HG02588 (cell line): ENCODE results near the gene SHFL.

Experiments
- ATAC-seq: cut with Tn5 transposase; IDR thresholded peaks from one replicate; pipeline ENCODE4 v1.9.1; 2021; ENCODE audit warnings: mild to moderate bottlenecking, moderate library complexity; ENCODE audit not compliant: unreplicated experiment

The SHFL gene

GRCh38 chr19:10126213-10126639 lies 40.1 kb downstream of the SHFL start:
- no peak for ATAC-seq

- no peak for ATAC-seq
These were observed 46.8 kb downstream of the SHFL start for GRCh38 chr19:10132905-10133304.

GRCh38 chr19:10133596-10133995 lies 47.5 kb downstream of the SHFL start:
- ATAC-seq: no peak

- no peak for ATAC-seq
These were observed 47.9 kb downstream of the SHFL start for GRCh38 chr19:10134040-10134439.

DNA sequence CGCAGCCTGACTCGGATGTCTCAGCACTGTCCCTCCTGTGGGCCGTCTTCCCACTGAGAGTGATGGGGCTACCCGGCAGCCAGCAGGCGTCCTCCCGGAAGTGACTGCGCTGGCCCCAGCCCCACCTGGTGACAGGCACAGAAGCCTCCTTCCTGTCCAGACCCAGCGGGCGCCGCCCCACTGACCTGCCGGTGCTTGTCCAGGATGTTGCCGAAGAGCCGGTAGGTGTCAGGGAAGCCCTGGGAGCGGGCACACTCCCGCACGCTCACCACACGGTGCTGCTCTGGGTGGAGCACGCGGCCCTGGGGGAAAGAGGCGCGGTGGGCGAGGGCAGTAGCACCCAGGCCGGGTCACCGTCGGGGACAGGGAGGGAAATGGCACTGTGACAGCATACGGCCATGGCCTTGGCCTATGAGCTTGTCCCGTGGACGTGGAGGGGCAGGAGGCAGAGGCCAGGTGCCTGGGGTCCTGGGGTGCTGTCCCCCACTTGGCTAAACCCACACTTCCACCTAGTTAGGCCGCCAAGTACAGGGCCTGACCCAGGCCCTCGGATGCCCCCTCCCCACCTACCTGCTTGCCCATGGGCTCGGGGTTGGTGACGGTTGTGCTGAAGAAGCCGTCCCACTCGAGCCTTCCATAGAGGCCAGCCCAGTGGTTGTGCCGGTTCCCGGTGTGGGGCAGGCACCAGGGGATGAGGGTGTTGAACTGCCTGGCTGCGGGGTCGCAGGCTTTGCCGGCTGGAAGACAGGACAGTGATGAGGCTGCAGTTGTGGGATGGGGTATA lies 49.6 kb downstream of the SHFL start:
- no peak for ATAC-seq

GRCh38 chr19:10136936-10137335 lies 50.8 kb downstream of the SHFL start:
- no peak for ATAC-seq

- no peak for ATAC-seq
These were observed 51.9 kb downstream of the SHFL start for GRCh38 chr19:10137751-10138682.

DNA sequence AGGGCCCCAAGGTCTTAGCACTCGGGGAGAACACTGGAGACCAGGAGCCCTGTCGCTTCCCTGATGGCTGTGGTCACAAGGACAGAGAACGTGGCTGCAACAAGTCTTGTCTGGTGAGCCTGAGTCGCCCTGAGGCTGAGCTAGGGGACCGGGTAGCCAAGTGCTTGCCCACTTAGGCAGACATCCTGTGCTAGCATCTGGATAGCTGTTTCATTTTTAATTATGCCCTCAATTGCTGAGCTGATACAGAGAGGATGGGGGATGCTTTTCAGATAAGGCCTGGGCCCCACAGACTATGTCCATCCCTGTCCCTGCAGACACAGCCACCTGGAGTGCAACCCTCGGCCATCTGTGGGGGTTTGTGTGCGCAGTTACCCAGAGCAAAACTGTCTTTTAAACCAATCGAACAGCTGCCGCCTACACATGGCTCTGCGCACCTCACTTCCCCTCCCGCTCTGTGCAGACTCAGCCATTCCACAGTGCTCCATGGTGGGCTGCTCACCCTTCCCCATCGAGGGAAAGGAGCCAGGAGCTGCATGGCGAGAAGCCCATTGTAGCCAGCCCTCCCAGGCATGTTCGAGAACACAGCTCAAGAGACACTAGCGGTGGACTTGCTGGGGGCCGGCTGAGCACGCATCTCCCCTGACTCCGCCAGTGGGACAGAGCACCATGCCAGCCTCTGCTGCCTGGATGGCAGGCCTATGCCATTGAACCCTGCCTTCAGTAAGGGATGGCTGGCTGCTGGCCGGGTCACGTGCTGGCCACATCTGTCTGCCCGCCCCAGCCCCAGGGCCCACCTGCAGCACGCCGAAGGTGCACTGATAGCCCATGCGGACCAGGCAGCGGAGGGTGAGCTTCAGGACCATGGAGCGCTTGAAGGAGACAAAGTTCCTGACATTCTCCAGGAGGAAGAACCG lies 53.0 kb downstream of the SHFL start:
- no peak for ATAC-seq

GRCh38 chr19:10139952-10140351 lies 53.8 kb downstream of the SHFL start:
- no peak for ATAC-seq

DNA sequence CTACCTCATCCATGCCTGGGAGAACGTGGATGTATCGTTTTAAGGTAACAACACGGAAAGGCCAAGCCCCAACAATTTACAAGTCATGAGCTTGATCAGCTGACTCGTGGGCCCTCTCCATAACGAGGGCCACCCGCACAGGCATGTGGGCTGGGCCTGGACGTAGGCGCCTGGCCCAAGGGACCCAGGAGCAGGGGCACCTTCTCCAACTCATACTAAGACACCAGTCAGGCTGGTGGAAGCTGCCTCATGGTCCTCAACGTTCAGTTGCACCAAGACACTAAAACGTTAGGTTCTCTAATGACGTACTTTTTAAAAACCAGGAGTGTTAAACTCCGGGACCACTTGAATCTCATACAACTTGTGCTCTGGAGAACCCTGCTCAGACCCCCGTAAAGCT lies 55.4 kb downstream of the SHFL start:
- ATAC-seq: no peak

- ATAC-seq: no peak
These were observed 55.9 kb downstream of the SHFL start for GRCh38 chr19:10141973-10142372.
